ENCODE data around the gene IL2RG. TPM values are rescaled to one million over a fixed set of nuclear protein-coding genes. Genes with fewer than 3 reads are reported as not detected.

Gene IL2RG
- polyA plus RNA-seq, 1 donor = 118 TPM

DNA sequence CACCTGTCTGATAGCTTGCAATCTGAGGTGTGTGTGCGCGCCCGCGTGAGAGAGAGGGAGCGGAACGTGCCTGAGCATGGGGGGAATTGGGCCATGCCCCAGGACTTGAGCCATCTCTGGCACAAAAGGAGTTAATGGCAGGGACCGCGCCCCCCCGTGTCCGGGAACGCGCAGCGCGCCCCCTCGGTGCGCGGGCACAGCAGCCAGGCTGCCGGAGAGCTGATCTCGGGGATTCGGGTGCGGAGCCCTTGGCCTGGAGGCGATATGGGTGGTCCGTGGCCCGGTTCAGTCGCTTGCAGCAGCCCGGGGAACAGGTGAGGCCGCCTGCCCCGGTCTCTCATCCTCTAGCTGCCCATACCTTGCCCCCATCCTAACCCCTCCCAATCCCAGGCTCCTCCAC, 33.3 kb upstream of the IL2RG start, which contains the start of gene NLGN3:
TSS of gene NLGN3 (plus strand) at position 191 of the 400 bp plus-strand sequence. CDS start 2,909 bp downstream, outside the sequence.
- Histone ChIP-seq H3K36me3 (ENCODE audit: control insufficient read depth, insufficient read depth, low read length) (peaks cover 18% of the 10 kb centered on the region), H3K27me3 (ENCODE audit: control insufficient read depth, insufficient read depth, low read length) (no peaks in the 10 kb centered on the region), H3K27ac (ENCODE audit: low read length) (no peak within 1 kb of the TSS), H3K4me3 (ENCODE audit: low read length) (peak within 1 kb of the TSS; percentile 21), H3K4me1 (ENCODE audit: control insufficient read depth, insufficient read depth, low read length) (peaks cover 4% of the 10 kb centered on the region), H3K9me3 (ENCODE audit: control insufficient read depth, low read depth, low read length) (no peaks in the 10 kb centered on the region)
- no CpG with 5 or more reads among the region's 28 CpGs for WGBS (ENCODE audit: insufficient coverage, low lambda C conversion rate)
- DNase-seq = no peak

DNA sequence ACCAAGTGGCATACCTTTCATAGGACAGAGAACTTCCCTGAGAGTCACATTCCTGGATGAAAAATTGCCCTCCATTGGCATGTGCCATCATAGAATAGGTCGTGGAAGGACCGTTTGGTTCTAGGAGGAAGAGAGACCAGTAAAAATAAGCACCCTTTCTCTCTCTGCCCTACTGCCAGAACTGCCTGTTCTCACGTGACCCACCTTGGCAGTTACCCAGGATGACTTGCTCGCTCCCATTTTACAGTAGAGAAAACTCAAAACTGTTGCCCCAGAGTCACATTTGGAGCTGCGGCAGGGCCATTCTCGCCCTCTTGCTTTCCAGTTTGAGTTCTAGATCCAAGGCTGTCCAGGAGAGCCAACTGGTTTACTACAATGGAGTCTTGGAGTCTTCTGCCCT, 32.1 kb upstream of the IL2RG start:
- no peaks in the 10 kb centered on the region for H3K27me3 ChIP-seq (ENCODE audit: control insufficient read depth, insufficient read depth, low read length)
- no peaks in the 10 kb centered on the region for H3K9me3 ChIP-seq (ENCODE audit: control insufficient read depth, low read depth, low read length)
- H3K36me3 ChIP-seq (ENCODE audit: control insufficient read depth, insufficient read depth, low read length) = peaks cover 26% of the 10 kb centered on the region
- H3K4me3 ChIP-seq (ENCODE audit: low read length) = no peak overlapping the region
- no CpG with 5 or more reads among the region's 6 CpGs for WGBS (ENCODE audit: insufficient coverage, low lambda C conversion rate)
- no peak for DNase-seq
- no peak overlapping the region for H3K27ac ChIP-seq (ENCODE audit: low read length)
- peaks cover 4% of the 10 kb centered on the region for H3K4me1 ChIP-seq (ENCODE audit: control insufficient read depth, insufficient read depth, low read length)

DNA sequence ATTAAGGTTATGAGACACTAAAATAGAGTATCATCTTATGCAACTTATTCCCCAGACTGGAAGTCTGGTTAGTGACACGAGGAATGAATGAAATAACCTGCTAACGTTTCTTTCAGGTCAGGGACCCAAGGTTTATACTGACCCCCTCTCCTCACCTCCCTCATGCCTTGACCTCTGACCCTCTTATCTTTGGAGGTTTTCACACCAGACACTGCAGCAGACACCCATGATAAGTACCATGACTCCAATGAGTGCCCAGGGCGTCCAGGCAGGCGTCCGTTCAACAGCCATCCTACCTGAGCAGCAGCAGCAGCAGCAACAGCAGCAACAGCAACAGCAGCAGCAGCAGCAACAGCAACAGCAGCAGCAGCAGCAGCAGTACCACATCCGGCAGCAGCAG, 29.1 kb upstream of the IL2RG start:
- Histone ChIP-seq H3K36me3 (ENCODE audit: control insufficient read depth, insufficient read depth, low read length) (peaks cover 46% of the 10 kb centered on the region), H3K4me3 (ENCODE audit: low read length) (no peak overlapping the region), H3K27ac (ENCODE audit: low read length) (no peak overlapping the region), H3K27me3 (ENCODE audit: control insufficient read depth, insufficient read depth, low read length) (no peaks in the 10 kb centered on the region), H3K4me1 (ENCODE audit: control insufficient read depth, insufficient read depth, low read length) (peaks cover 2% of the 10 kb centered on the region), H3K9me3 (ENCODE audit: control insufficient read depth, low read depth, low read length) (no peaks in the 10 kb centered on the region)
- WGBS (ENCODE audit: insufficient coverage, low lambda C conversion rate) = no CpG with 5 or more reads among the region's 6 CpGs
- DNase-seq = no peak

DNA sequence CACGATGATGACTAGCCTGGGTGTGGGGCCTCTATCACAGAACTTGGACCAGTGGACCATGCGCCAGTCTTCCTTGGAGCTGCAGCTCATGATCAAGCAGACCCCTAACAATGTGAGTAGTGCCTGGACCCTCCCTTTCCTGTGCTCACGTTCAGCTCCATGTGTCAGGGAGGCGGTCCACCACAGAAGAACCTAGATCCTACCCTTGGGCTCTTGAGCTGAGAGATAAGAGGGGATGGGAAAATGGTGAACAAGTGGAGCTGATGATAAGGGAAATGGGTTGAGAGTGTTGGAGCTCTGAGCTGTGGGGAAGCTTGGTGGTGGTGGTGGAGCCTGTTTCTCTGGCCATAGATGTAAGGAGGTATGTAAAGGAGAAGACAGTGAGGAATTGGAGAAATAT, 20.1 kb upstream of the IL2RG start:
- Histone ChIP-seq H3K27ac (ENCODE audit: low read length) (no peak overlapping the region), H3K4me1 (ENCODE audit: control insufficient read depth, insufficient read depth, low read length) (no peaks in the 10 kb centered on the region), H3K4me3 (ENCODE audit: low read length) (no peak overlapping the region), H3K36me3 (ENCODE audit: control insufficient read depth, insufficient read depth, low read length) (peaks cover 67% of the 10 kb centered on the region), H3K9me3 (ENCODE audit: control insufficient read depth, low read depth, low read length) (no peaks in the 10 kb centered on the region), H3K27me3 (ENCODE audit: control insufficient read depth, insufficient read depth, low read length) (no peaks in the 10 kb centered on the region)
- no CpG with 5 or more reads among the region's 4 CpGs for WGBS (ENCODE audit: insufficient coverage, low lambda C conversion rate)
- DNase-seq = no peak

DNA sequence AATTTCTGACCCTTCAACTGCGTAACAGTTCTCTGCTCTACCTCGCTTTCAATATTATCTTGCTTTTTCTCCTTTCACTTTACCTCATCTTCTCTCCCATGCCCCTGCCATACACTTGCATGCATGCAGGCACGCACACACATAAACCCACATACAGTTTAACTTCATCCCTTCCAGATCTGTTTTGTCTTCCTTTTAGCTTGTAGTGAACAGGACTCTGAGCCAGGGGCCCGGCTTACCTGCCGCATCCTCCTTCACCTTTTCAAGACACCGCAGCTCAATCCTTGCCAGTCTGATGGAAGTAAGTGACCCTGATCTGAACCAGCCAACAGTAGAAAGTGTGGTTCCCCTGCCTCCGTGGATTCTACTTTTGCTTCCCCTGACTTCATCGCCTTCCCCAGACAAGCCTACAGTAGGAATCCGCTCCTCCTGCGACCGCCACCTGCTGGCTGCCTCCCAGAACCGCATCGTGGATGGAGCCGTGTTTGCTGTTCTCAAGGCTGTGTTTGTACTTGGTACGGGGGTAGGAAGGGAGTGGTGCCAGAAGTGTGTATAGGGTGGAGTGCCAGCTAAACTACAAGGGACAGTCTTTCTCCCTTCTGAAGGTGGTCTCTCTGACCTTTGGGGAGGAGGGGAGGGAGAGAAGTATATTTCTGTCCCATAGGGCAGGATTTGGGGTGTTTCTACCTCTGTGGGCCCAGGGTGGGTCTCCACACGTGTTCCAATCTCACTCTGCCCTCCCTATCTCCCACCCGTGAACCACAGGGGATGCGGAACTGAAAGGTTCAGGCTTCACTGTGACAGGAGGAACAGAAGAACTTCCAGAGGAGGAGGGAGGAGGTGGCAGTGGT, 17.8 kb upstream of the IL2RG start:
- peaks cover 66% of the 10 kb centered on the region for H3K36me3 ChIP-seq (ENCODE audit: control insufficient read depth, insufficient read depth, low read length)
- no peaks in the 10 kb centered on the region for H3K4me1 ChIP-seq (ENCODE audit: control insufficient read depth, insufficient read depth, low read length)
- H3K27me3 ChIP-seq (ENCODE audit: control insufficient read depth, insufficient read depth, low read length) = no peaks in the 10 kb centered on the region
- no peak overlapping the region for H3K27ac ChIP-seq (ENCODE audit: low read length)
- no peak overlapping the region for H3K4me3 ChIP-seq (ENCODE audit: low read length)
- WGBS (ENCODE audit: insufficient coverage, low lambda C conversion rate) = 92% methylated on average over 2 of the region's 18 CpGs
- peak; percentile 42 to 57 for DNase-seq
- H3K9me3 ChIP-seq (ENCODE audit: control insufficient read depth, low read depth, low read length) = no peaks in the 10 kb centered on the region

DNA sequence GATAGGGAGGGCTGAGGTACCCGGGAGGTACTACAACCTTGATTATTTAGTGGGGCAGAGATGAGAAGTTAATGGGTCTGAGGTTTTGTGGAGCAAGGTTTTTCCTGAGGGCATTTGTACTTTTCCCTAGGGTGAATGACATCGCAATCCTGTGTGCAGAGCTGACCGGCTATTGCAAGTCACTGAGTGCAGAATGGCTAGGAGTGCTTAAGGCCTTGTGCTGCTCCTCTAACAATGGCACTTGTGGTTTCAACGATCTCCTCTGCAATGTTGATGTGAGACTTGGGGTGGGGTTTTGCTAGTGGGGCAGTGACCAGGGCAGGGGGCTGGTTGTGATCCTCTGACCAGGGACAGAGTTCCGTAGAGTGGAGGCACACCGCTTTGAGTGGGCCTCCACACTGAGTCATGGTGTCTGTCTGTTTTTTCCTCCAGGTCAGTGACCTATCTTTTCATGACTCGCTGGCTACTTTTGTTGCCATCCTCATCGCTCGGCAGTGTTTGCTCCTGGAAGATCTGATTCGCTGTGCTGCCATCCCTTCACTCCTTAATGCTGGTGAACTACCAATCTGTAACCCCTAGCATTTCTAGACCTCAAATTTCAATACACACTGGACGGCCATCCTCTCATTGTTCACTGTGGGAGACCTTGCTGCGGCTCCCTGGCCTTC, 16.9 kb upstream of the IL2RG start:
- no CpG with 5 or more reads among the region's 12 CpGs for WGBS (ENCODE audit: insufficient coverage, low lambda C conversion rate)
- peaks cover 69% of the 10 kb centered on the region for H3K36me3 ChIP-seq (ENCODE audit: control insufficient read depth, insufficient read depth, low read length)
- no peak for DNase-seq

DNA sequence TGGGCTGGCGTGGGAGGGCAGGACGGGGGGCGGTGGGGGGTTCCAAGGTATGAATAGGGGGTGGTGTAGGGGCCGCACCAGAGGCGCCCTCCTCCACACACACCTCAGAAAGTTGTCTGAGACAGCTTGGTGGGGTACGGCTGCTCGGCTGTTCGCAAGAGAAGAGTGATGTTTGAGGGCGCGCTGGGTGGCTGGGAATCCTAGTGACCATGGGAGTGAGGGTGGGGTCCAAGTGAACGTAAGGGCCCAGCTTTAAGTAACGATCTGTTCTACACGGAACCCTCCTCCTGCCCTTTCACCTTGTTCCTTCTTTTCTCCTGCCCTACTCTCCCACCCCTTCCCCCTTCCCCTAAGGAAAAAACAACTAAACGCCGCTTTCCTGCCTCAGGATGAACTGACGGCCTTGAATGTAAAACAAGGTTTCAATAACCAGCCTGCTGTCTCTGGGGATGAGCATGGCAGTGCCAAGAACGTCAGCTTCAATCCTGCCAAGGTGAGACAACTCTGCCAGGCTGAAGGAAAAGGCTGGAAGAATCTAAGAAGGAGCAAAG, 7.7 kb upstream of the IL2RG start:
- H3K9me3 ChIP-seq (ENCODE audit: control insufficient read depth, low read depth, low read length) = no peaks in the 10 kb centered on the region
- no peak for DNase-seq
- H3K27me3 ChIP-seq (ENCODE audit: control insufficient read depth, insufficient read depth, low read length) = no peaks in the 10 kb centered on the region
- H3K4me1 ChIP-seq (ENCODE audit: control insufficient read depth, insufficient read depth, low read length) = peaks cover 6% of the 10 kb centered on the region
- peaks cover 36% of the 10 kb centered on the region for H3K36me3 ChIP-seq (ENCODE audit: control insufficient read depth, insufficient read depth, low read length)
- peak overlapping the region; percentile 81 for H3K4me3 ChIP-seq (ENCODE audit: low read length)
- WGBS (ENCODE audit: insufficient coverage, low lambda C conversion rate) = no CpG with 5 or more reads among the region's 17 CpGs
- H3K27ac ChIP-seq (ENCODE audit: low read length) = no peak overlapping the region

More for the DNA sequence above, 16.9 kb upstream of the IL2RG start:
- H3K4me1 ChIP-seq (ENCODE audit: control insufficient read depth, insufficient read depth, low read length) = no peaks in the 10 kb centered on the region
- H3K27ac ChIP-seq (ENCODE audit: low read length) = no peak overlapping the region
- no peak overlapping the region for H3K4me3 ChIP-seq (ENCODE audit: low read length)
- H3K27me3 ChIP-seq (ENCODE audit: control insufficient read depth, insufficient read depth, low read length) = no peaks in the 10 kb centered on the region
- H3K9me3 ChIP-seq (ENCODE audit: control insufficient read depth, low read depth, low read length) = no peaks in the 10 kb centered on the region

DNA sequence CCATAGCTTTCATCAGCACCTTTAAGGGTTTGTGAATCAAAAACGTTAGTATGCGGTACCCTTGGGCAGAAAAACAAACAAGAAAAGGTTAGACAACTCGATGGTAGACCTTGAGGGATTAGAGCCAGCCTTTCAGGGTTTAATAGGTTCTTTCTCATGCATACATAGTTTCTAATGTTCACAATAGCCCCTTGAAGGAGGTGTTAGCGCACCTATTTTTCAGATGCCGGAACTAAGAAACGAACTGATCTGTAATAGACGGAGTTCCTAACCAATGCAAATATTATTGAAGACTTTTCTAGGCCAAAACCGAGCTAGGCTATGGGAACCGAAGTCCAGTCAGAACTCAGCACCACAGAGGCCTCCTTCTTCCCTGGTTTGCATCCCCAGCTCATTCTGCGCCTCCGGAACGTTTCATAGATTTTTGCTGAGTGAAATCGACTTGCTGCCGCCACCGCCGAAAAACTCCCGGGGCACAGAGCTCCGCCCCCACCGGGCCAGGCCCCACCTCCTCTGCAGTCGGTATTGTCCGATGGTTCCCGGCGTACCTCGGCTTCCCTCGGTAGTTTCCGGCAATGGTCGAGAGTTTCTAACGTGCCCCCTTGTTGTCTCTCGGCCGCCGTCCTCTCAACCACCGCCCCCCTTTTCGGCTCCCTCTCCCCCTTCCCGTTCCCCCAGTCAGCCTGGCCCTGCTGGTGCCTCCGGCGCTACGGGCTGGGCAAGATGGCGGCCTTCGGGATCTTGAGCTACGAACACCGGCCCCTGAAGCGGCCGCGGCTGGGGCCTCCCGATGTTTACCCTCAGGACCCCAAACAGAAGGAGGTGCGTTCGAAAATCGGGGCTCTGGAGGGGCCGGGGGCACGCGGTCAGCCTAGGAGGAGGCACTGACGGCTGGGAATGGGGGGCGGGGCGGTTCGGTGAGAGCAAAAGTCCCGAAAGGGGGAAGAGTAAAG, 6.9 kb upstream of the IL2RG start, which contains the start of gene MED12:
TSS of gene MED12 (plus strand) at position 565 of the 953 bp plus-strand sequence. CDS start at position 724, 159 bp downstream.
- H3K4me1 ChIP-seq (ENCODE audit: control insufficient read depth, insufficient read depth, low read length) = peaks cover 6% of the 10 kb centered on the region
- peak; percentile 68 to 82 for DNase-seq
- no peaks in the 10 kb centered on the region for H3K27me3 ChIP-seq (ENCODE audit: control insufficient read depth, insufficient read depth, low read length)
- peak within 1 kb of the TSS; percentile 81 for H3K4me3 ChIP-seq (ENCODE audit: low read length)
- H3K36me3 ChIP-seq (ENCODE audit: control insufficient read depth, insufficient read depth, low read length) = peaks cover 29% of the 10 kb centered on the region
- WGBS (ENCODE audit: insufficient coverage, low lambda C conversion rate) = no CpG with 5 or more reads among the region's 56 CpGs
- H3K27ac ChIP-seq (ENCODE audit: low read length) = peak within 1 kb of the TSS; percentile 77
- H3K9me3 ChIP-seq (ENCODE audit: control insufficient read depth, low read depth, low read length) = no peaks in the 10 kb centered on the region

DNA sequence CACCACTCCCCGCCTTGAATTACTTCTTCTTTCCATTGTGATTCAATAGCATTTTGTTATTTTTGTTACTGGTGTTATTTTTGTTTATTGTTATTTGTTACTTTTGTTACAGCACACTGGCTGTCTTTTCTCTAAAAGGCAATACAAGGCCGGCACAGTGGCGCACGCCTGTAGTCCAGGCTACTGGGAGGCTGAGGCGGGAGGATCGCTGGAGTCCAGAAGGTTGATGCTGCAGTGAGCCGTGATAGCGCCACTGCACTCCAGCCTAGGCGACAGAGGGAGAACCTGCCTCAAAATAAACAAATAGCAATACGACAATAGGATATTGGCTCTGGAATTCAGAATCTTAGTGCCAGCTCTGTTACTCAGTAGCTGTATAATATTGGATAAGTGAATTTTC, 6.0 kb upstream of the IL2RG start:
- no peak overlapping the region for H3K4me3 ChIP-seq (ENCODE audit: low read length)
- peaks cover 21% of the 10 kb centered on the region for H3K36me3 ChIP-seq (ENCODE audit: control insufficient read depth, insufficient read depth, low read length)
- no peak for DNase-seq
- H3K27me3 ChIP-seq (ENCODE audit: control insufficient read depth, insufficient read depth, low read length) = no peaks in the 10 kb centered on the region
- peaks cover 6% of the 10 kb centered on the region for H3K4me1 ChIP-seq (ENCODE audit: control insufficient read depth, insufficient read depth, low read length)
- H3K27ac ChIP-seq (ENCODE audit: low read length) = no peak overlapping the region
- no CpG with 5 or more reads among the region's 10 CpGs for WGBS (ENCODE audit: insufficient coverage, low lambda C conversion rate)
- no peaks in the 10 kb centered on the region for H3K9me3 ChIP-seq (ENCODE audit: control insufficient read depth, low read depth, low read length)
